Stimulated activated CD4-positive, alpha-beta T cell treated with anti-CD3 and anti-CD28 coated beads, Interleukin-2, amount 100 ng/mL, for 4 hours (primary cell): ENCODE results near the gene RBKS.
A peak's percentile ranks its signal among the peaks of the same experiment; 100 is the strongest.

Experiments used
- DNase-seq: peaks from one replicate; pipeline ENCODE4 v3.0.0-alpha.2; 2020; ENCODE audit warnings: low read depth

RBKS gene

DNA sequence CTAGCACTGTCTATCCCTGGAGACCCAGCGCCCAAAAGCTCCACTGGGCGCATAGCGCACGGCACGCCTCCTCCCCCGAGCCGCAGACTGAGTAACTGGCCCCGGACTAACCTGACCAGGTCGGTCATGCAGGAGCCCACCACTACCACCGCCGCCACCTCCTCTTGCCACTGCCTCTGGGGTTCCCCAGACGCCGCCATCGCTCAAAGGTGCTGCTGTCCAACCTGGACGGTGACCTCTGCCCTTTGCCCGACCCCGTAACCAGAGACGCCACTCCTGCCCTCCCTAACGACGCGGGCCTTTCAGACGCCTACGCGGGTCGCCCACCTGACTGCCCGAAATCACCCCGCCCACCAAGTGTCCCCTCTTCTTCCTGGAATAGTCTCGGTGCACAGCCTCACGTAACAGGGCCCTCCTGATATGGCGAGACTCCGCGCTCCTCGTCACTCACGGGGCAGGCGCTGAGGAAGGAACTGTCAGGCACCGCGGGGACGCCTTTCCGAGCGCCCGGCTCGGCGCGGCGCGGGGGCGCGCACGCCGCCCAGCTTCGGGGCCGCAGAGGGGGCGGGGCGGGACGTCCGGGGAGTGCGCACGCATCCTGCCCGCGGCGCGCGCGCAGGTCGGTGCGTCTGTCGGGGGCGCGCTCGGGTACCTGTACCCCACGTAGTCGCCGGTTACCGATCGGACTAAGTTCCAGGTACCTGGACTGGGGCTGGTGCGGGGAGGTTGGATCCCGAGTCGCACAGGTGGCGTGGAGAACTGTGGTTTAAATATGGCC lies at the start of gene RBKS, which contains the start of gene BABAM2:
RBKS (minus strand) TSS at position 242 of the 778 bp plus-strand sequence; CDS start at position 200, 42 bp downstream.
BABAM2 (plus strand) TSS at position 584 of the 778 bp plus-strand sequence. CDS start 3,828 bp downstream, outside the sequence.
- DNase-seq, result peak; percentile 82

- DNase-seq, result no peak
Measured at GRCh38 chr2:27935026-27935425, 44.8 kb upstream of the RBKS start.

GRCh38 chr2:27932396-27932795 lies 42.2 kb upstream of the RBKS start:
- no peak for DNase-seq

DNA sequence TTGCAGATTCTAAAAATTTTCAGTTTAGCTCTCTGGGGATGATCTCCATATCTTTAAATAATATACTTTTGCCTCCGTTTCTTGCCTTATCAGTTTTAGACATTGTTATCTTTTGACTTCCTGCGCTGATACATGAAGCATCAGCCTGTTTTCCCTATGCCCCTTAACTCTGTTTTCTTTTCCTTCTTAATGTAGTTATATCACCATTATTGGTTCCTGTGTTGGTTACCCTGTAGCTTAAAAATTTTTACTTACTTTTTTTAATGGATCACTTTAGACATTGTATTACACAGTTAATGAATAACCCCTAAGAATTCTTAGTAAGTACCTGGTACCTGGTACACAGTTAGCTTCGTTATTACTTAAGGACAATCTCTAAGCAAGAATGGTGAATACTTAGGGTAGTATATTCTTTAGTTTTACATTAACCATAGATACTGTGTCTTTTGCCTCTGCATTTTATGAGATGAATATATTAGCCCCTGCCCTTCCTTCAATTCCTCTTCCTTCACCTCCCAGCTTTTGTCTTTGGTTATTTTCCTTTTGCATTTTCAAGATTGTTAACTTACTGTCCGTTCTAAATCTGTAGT lies 41.3 kb upstream of the RBKS start:
- no peak for DNase-seq

DNA sequence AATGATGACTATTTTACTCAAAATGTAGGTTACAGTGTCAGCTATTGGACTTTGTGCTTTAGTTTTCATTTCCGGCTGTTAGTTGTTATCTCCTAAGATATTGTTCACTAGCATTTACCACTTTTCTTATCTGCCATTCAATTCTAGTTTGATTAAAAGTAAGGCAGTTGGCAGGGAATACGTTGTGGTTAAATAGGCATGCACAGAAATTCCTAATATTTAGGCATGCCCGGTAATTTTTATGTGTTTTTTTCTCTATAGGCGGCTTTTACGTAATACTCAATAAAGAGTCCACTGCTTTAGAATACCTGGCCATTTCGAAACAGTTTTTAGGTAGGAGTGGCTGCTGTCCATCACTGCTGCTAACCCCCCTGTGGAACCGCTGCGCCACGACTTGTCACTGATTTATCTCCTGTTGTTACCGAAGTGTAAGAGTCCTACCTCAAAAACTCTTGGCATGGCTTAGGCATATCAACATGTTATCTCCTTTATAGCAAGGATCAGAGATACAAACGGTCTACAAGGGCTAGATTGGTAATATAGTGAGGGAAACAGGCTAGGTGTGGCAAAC lies 39.8 kb upstream of the RBKS start:
- no peak for DNase-seq

- DNase-seq, result no peak
Measured at GRCh38 chr2:27925766-27926472, 35.7 kb upstream of the RBKS start.

DNA sequence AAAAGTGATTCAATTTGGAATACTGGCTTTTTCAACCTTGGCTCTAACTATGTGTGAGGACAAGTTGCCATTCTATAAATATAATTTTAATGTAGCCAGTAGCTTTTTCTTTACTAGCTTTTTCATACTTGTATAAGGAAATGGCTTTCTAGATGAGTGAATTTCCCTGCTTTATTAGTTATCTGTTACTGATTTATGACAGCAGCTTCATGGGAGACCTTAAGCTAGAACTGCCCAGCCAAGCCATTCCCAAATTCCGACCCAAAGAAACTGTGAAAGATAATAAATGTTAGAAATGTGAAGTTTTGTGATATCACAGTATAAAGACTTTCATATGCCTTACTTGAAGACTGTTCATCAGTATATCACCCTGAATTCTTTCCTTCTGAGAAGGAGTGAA lies 32.7 kb upstream of the RBKS start:
- DNase-seq, result no peak

DNA sequence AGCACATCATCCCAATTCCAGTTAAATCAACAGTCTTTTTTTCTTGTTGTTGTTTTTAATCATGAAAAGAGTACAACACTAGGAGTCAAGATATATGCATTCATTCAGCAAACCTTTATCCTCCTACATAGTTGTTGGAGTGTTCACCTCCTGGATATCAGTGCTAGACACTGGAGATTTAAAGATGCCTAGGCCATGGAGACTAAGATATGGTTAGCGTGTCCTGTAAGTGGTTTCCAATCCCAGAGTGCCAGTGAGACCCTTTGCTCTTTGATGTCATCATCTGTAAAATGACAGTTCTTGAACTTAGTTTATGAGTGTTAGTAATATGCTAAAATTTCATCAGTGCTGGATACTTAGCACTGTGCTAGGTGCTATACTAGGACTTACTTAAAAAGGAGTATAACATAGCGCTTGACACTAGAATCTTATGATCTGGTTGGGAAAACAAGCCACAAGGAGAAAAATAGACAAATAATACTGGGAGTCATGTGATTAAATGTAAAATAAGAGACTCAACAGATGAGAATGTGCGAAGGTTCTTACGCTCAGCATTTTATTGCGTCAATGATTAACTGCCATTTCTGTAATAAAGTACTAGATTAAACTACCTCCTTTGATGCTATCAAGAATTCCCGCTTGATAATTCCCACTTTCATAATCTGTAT lies 31.8 kb upstream of the RBKS start:
- no peak for DNase-seq

GRCh38 chr2:27921424-27921823 lies 31.2 kb upstream of the RBKS start:
- DNase-seq, result no peak

DNA sequence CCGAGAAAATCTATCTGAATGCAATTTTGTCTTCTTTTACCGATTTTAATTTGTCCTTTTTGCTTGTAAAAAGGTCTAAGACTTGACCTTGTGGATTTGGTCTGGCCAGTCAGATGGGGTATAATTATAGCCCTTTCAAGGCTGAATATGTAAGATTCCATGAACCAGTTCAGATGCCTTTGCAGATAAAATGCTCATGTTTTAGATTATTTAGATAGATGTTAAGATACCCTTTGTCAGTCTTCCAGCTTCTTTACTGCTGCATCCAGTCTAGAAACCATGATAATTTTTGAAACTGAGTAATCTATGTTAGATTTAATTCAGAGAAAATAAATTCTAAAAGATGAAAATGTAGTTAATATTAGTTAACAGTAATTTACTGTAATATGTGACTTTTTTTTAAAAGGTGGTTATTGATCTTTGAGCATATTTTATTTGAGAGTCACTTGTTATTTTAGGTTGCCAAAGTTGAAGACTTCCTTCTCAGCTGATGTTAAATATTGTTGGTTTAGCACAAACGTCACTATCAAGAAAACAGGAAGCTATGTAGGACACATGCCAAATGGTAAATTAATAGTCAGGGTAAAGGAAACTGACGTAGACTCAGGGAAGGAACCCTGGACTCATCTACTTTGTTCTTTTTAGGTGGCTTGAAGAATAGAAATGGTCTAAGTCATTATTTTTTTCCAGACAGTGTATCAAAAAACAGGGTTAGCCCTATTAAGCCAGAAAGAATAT lies 30.1 kb upstream of the RBKS start:
- DNase-seq, result no peak

DNA sequence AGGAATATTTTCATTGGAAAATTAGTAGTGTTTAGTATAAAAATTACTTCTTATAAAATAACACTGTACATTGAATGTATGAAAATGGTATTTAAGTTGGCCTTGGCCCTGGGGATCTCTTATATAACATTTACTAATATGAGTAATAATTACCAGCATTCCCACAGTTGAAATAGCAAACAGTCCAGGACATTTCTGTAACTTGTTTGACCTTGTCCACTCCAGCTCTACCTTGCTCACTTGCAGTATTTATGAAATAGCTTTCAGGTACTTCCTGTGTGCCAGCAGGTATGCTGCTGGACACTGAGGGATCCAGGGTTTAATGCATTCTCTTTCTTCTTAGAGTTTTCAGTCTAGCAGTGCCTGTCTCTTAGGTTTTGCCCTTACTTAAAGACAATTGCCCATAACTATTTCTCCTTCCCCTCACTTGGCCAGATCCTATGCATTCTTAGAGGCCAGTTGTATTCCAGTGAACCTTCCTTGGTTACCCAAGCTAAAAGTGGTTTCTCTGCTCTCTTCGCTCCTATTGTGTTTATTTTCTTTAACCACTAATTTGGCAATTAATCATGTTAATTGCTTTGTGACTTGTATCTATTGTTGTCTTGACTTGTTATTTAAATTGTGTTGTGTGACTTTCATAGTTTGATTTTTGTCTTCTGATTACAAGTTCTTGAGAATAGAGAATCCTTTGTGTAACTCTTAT lies 26.3 kb upstream of the RBKS start:
- no peak for DNase-seq

- DNase-seq, result no peak
Measured at GRCh38 chr2:27915874-27916273, 25.7 kb upstream of the RBKS start.

GRCh38 chr2:27915191-27915590 lies 25.0 kb upstream of the RBKS start:
- DNase-seq, result no peak

DNA sequence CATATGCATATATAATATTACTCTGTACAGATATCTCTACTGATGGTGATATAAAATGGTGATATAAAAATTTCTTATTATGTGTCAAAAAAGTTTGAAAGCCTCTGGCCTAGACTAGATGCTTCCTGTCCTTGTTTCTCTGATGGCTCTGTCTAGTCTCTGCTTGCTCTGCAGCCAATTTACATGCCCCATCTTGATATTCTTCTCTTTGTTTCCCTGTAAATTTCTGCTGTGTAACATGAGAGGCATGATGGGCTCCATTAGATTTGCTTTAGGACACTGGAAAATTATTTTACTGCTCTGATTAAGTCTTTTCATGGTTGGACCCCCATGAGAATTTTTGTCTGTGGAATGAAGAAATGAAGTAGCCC lies 24.6 kb upstream of the RBKS start:
- DNase-seq, result no peak

DNA sequence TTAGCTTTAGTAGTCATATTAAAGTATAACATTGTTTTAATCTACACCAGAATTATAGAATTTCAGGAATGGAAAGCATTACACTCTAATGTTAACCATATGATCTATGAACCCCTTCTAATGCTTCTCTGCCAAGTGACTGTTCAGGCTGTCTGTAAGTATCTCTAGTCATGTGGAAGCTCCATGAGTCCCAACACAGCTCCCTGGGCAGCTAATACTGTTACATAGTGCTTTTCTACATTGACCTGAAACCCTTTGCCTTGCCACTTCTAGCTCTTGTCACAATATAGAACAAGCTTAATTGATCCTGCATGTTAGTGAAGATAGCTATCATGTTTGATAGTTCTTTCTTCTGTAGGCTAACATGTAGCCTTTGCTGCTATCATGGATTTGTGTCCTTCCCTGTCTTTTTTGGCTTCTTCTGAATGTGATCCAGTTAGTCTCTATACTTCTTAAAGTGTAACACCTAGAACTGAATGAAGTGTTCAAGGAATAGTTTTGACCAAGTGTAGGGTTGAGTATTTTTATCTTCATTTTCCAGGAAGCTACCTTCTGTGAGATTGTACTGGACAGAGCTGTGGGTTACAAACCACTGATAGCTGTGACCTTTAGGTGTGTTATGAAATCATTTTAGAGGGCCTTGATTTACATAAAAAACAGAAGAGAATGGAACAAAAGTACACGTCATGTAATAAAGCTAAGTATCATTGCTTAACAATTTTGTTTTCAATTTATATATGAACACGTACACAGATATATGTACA lies 24.0 kb upstream of the RBKS start:
- no peak for DNase-seq

DNA sequence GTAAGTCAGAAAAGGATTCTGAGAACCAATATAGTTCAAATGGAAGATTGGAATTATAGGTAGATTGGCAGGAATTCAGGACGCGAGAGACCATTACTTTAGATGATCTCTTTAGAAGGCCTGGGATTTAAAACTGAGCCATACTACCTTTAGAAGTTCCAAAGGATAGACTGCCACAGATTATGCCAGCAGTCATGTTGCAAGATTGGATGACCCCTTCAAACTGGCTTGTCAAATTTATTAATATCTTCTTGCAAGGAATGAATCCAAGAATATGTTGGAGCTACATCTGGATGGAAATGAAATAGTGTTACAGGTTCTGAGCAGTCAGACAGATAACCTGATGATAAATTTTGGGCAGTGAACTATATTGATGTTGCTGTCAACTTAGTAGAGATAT lies 22.3 kb upstream of the RBKS start:
- no peak for DNase-seq

- DNase-seq, result no peak
Measured at GRCh38 chr2:27911458-27912210, 21.4 kb upstream of the RBKS start.

- DNase-seq, result no peak
Measured at GRCh38 chr2:27909901-27910300, 19.7 kb upstream of the RBKS start.

DNA sequence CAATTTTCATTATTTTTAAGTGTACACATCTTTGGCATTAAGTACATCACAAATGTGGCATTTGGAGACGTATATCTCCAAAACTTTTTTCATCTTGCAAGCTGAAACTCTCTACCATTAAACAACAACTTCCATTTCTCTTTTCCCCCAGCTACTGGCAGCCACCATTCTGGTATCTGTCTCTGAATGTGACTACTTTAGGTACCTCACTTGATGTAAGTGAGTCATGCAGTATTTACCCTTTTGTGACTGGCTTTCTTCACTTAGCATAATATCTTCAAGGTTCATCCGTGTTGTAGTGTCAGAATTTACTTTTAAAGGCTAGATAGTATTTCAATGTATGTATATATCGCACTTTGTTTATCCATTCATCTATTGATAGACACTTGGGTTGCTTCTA lies 17.4 kb upstream of the RBKS start:
- DNase-seq, result no peak
